Thyroid gland (tissue), 4 donors: Measurements from ENCODE around the gene TMEM252.

ENCODE experiments used
- CTCF ChIP-seq, 6 experiments: fragments of 200-600 bp in 3 of 6; fragments of 450-650 bp in 3 of 6; sonication (generic) in 3 of 6; IDR thresholded peaks; one replicate each; pipeline ENCODE4 v1.5.1; 2016 to 2019; ENCODE audit warnings: antibody characterized with exemption in 6 of 6, mild to moderate bottlenecking in 2 of 6, inconsistent platforms in 1 of 6, moderate library complexity in 1 of 6
- POLR2A ChIP-seq, 2 donors: fragments of 450-650 bp; IDR thresholded peaks; one replicate each; pipeline ENCODE4 v1.6.1; 2017; ENCODE audit warnings: antibody characterized with exemption in 2 of 2, mild to moderate bottlenecking in 2 of 2, moderate library complexity in 1 of 2

GRCh38 chr9:68551191-68551590 is 10.5 kb upstream of the TMEM252 start:
- TF ChIP-seq CTCF (IDR thresholded peaks at IDR 0.05) (no peak), POLR2A (IDR thresholded peaks at IDR 0.05) (no peak)
